Stimulated activated CD8-positive, alpha-beta memory T cell treated with anti-CD3 and anti-CD28 coated beads, Interleukin-2, amount 100 ng/mL, for 1 hour (primary cell): ENCODE results near the gene RHAG.
"Not testable (repeated sequence)": the region's sequence is repeated elsewhere in the genome, so short reads cannot be mapped to it uniquely, and the experiment has no call there.

Experiments used
- DNase-seq, 2 donors: peaks; one replicate each; pipeline ENCODE4 v3.0.0-alpha.2; 2020; ENCODE audit warnings: low read depth in 2 of 2

The RHAG gene

GRCh38 chr6:49636713-49637349 lies at the start of gene RHAG:
Gene RHAG (minus strand): TSS chr6:49636839. CDS start chr6:49636812, 27 bp downstream.
- no peak for DNase-seq

GRCh38 chr6:49676671-49677281 lies 40.1 kb upstream of the RHAG start:
- DNase-seq: no peak

DNA sequence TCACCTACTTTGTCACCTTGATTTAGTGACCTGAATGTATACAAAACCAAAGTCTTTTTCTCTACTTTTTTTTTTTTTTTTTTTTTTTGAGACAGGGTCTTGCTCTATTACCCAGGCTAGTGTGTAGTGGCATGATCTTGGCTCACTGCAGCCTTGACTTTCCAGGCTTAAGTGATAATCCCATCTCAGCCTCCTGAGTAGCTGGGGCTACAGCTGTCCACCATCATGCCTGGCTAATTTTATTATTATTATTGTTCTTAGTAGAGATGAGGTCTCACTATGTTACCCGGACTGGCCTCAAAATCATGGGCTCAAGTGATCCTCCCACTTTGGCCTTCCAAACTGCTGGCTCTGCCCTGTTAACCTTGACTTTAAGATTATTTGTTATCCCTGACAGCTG lies 39.2 kb upstream of the RHAG start:
- DNase-seq: no peak

DNA sequence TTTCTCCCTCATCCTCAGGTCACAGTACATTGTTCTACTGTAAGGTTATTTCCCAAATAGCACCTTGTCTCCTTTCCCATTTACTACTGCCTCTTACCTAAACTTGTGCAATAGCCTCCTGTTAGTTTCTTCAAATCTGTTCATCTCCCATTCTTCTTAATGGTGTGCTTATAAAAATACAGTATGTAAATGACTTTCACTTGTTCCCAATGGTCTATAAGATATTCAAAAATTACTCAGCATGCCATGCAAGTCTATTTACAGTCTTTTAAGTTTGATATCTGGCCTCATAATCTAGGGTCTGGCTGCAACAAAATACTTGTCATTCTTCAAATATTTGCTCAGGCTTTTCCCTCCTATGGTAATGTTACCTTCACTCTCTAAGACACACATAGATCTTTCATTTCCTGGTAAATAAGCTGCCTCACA lies 31.5 kb upstream of the RHAG start:
- DNase-seq: no peak

- no peak for DNase-seq
Observed at GRCh38 chr6:49666930-49667757, 30.5 kb upstream of the RHAG start.

DNA sequence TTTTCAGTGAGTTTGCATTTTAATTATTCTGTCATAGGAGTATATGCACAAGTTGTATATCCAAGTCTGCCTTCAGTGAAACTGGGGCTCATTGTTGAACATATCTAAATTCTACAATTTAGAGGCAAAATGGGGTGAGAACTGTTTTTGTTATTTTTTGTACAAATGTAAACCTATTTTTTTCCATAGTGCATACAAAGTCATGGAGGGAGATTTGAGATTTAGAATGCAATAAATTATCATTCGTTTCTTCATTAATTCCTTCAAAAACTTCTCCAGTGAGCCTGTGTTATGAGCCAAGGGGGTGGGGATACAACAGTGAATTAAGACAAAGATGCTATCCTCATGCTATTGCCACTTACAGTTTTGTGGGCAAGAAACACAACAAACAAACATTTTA lies 29.8 kb upstream of the RHAG start:
- no peak for DNase-seq

- DNase-seq: no peak
Observed at GRCh38 chr6:49664817-49665216, 28.2 kb upstream of the RHAG start.

DNA sequence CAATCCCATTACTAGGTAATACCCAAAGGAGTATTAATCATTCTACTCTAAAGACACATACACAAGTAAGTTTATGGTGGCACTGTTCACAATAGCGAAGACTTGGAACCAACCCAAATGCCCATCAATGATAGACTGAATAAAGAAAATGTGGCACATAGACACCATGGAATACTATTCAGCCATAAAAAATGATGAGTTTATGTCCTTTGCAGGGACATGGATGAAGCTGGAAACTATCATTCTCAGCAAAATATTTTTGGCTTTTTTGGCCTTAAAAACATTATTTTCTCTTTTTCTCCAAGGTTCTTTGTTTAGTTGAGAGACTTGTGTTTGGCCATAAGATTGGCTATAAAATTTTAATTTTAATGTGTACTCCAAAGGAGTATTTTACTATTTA lies 27.4 kb upstream of the RHAG start:
- not testable (repeated sequence) for DNase-seq

DNA sequence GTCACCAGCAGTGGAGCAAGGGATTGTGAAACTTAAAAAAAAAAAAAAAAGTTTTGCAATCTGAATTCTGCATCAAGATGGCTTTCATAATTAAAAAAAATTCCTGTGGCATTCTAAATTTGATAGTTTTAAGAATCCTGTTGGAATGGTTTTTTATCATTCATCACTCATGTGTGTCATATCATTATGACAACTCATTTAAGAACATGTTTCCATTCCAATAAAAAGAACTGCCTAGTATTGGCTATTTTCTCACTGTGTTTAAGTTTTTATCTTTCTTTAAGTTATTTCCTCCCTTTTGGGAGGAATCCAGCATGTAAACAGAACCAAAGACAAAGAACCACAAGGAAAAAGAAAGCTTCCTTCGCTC lies 26.2 kb upstream of the RHAG start:
- no peak for DNase-seq

- DNase-seq: no peak
Observed at GRCh38 chr6:49662231-49662891, 25.7 kb upstream of the RHAG start.

GRCh38 chr6:49653942-49654341 lies 17.3 kb upstream of the RHAG start:
- no peak for DNase-seq

DNA sequence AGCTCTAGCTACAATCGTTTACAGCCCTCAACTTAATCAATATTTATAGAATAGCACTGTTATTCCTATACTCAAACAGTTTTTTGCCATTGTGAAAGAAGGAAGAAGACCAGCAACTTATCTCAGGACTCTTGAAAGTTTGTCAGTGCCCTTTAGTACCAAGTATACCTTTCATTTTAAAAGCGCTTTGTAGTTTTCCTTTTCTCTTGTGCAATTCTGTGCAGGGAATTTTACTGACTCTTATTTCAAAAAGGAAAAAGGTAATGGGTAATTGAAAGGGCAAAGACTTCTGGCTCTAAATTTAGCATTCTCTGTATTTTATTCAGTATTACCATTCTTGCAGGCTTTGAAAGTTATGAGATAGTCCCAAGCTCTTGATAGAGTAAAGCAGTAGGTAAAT lies 16.8 kb upstream of the RHAG start:
- no peak for DNase-seq

GRCh38 chr6:49651239-49651638 lies 14.6 kb upstream of the RHAG start:
- no peak for DNase-seq

DNA sequence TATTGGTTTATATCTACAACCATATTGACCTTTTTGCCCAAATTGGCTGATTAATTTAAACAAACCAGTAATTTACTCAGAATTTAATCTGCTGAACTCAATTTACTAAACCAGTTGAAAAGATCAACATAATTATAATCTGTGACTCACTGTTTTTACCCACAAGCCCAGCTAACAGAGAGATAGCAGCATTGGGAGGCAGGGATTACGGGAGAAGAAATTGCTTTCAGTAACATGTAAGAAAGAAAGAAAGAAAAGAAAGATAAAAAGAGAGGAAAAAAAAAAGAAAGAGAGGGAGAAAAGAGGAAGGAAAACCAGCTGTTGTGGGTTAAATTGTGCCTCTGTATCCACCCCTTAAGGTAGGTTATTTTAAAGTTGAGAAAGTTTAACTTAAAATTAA lies 13.3 kb upstream of the RHAG start:
- no peak for DNase-seq

DNA sequence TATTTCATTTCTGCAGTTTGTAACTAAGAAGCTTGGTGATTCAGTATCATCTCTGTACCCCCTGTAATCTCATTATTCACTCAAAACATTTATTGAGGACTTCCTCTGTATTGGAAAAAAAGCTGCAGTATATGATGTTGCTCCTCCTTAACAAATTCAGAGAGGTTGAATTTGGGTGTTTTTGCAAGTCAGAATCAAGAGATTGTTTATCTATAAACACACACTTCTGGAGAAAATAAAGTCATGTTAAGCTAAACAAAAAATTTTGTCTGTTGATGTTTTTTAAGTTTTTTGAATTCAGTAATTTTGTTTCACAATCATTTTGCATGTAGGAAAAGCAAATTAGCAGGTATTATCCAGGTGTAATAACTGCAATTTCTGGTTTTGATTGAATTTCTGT lies 11.4 kb upstream of the RHAG start:
- no peak for DNase-seq

DNA sequence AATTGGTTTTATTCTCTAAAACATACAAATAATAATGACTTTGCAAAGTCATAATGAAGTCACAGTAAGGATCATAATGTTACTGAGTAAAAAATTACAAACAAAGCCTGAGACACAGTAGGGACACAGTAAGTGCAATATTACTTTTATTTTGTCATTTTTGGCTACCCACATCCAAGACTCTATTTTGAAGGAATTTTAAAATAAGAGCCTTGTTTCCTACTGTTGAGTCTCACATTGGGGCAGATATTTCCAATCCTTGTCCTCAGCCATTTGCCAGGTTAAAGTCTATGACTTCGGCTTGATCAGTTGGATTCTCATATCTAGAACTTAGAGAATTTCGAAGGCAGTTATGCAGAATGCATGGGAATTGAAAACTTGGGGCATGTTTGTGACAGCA lies 10.8 kb upstream of the RHAG start:
- no peak for DNase-seq

DNA sequence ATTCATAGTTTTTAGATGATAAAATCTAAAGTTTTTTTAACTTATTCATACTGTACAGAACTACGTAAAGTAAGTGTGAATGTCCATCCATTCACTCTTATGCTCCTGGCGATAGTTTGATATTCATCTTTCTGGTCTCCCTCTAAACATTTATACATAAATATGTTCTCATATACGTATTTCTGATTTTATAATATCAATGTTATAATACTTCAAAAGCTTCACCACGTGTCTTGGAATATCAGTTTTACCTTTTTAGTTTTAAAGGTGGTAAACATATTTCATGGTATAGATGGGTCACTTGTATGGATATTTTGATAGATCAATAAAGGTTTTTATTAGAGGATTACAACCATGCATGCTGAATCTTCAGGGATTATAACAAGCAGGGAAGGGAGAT lies 10.3 kb upstream of the RHAG start:
- DNase-seq: no peak

- DNase-seq: no peak
Observed at GRCh38 chr6:49646130-49646824, 9.6 kb upstream of the RHAG start.

- DNase-seq: no peak
Observed at GRCh38 chr6:49645139-49645538, 8.5 kb upstream of the RHAG start.

DNA sequence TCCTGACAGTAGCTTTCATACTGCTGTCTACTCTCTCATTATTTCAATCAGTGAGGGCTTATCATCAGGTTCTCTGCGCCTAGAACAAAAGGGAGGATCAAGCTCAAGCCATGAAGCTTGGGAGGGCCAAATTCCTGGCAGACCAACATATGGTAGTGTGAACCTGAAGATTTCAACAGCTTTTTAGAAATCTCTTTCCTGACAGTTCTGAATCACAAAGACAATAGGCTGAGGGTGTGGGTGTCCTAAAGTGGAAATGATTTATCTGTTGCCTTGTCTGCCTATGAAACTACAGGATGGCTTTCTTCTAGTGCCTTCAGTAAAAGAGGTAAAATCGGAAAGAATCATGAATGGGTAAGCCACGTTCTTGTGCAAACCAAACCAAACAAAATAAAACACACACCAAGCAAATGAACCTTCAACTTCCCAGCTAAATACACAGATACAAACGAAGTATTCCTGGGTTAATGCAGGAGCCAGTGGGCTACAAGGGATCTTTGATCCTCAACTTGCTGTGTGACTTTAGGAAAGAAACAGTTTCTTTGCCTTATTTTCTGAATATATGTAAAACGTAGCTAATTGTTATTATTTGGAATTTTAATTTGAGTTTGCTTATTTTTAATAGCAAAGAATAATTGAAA lies 2.7 kb upstream of the RHAG start:
- DNase-seq: no peak

GRCh38 chr6:49637350-49637731 lies 702 bp upstream of the RHAG start:
- no peak for DNase-seq
